ENCODE data around the gene C18orf32. TPM values are rescaled to one million over a fixed set of nuclear protein-coding genes. Genes with fewer than 3 reads are reported as not detected.
"Not testable (repeated sequence)": the region's sequence is repeated elsewhere in the genome, so short reads cannot be mapped to it uniquely, and the experiment has no call there.

C18orf32 gene
- total RNA-seq, 1 experiment from 2014 or later, result 21.5 TPM

DNA sequence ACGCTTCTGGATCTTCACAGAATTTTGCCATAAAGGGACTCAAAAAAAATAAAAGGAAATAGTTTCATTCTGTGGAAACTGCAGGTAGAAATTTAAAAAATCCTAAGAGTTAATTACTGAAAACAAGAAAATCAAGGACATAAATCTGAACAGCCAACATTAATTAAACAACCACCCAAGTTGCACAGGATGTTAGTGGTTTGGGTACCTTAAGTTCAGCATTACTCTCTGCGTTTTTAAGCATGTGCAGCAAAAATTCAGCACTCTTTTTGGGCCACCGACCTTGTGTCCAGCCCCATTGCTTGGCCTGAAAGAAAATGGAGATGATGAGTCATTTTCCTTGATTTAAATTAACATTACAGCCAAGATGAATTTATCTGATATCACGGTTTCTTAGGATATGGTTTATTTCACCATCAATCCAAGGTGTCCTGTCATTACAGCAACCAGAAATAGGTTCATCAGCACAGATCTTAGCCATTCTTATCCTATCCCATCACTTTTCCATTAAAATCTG is 3.3 kb upstream of the C18orf32 start:
- DNase-seq, result no peak
- Histone ChIP-seq H3K27ac (no peak overlapping the region), H3K36me3 (peaks cover 46% of the 10 kb centered on the region), H3K4me1 (peaks cover 9% of the 10 kb centered on the region), H3K27me3 (no peaks in the 10 kb centered on the region), H3K9me3 (replicated peaks) (no peaks in the 10 kb centered on the region), H3K4me3 (peak overlapping the region; percentile 78)

GRCh38 chr18:49487711-49488310 is 777 bp upstream of the C18orf32 start:
- Histone ChIP-seq H3K27me3 (no peaks in the 10 kb centered on the region), H3K4me3 (peak overlapping the region; percentile 67), H3K36me3 (peaks cover 46% of the 10 kb centered on the region), H3K27ac (no peak overlapping the region), H3K9me3 (replicated peaks) (no peaks in the 10 kb centered on the region), H3K4me1 (peaks cover 9% of the 10 kb centered on the region)
- DNase-seq, result peak in 1 of 2 experiments; percentile 17

DNA sequence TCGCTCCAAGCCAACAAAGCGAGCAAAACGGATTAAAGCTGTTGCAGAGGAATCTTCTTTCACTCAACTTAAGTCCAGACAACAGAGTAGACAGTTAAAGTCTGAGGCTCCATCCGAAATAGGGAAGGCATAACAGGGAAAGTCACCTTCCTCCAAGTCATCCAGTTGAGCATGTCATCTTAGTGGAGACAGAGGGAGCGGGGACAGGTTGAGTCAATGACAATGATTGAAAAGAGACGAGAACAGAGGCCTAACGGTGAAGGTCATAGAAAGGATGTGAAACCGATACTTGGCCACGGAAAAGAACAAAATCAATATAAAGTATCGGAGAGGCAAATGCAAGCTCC is 455 bp downstream of the C18orf32 start:
- H3K36me3 ChIP-seq, result peaks cover 47% of the 10 kb centered on the region
- no peak for DNase-seq
- peaks cover 9% of the 10 kb centered on the region for H3K4me1 ChIP-seq
- no peaks in the 10 kb centered on the region for H3K27me3 ChIP-seq
- H3K27ac ChIP-seq, result peak overlapping the region; percentile 62
- H3K4me3 ChIP-seq, result peak overlapping the region; percentile 67
- no peaks in the 10 kb centered on the region for H3K9me3 ChIP-seq (replicated peaks)

GRCh38 chr18:49486134-49486533 is 900 bp downstream of the C18orf32 start:
- Histone ChIP-seq H3K27ac (peak overlapping the region; percentile 62; the same call in 1 of the 2 replicates), H3K4me3 (peak overlapping the region; percentile 67), H3K9me3 (replicated peaks) (no peaks in the 10 kb centered on the region), H3K27me3 (no peaks in the 10 kb centered on the region), H3K36me3 (peaks cover 44% of the 10 kb centered on the region), H3K4me1 (peaks cover 9% of the 10 kb centered on the region)
- no peak for DNase-seq

- Histone ChIP-seq H3K27ac (no peak overlapping the region), H3K9me3 (replicated peaks) (no peaks in the 10 kb centered on the region), H3K27me3 (no peaks in the 10 kb centered on the region), H3K36me3 (peaks cover 14% of the 10 kb centered on the region), H3K4me3 (no peak overlapping the region), H3K4me1 (peaks cover 2% of the 10 kb centered on the region; the same call in 1 of the 2 replicates)
- DNase-seq, result no peak
Measured at GRCh38 chr18:49483198-49483597, 3.8 kb downstream of the C18orf32 start.

DNA sequence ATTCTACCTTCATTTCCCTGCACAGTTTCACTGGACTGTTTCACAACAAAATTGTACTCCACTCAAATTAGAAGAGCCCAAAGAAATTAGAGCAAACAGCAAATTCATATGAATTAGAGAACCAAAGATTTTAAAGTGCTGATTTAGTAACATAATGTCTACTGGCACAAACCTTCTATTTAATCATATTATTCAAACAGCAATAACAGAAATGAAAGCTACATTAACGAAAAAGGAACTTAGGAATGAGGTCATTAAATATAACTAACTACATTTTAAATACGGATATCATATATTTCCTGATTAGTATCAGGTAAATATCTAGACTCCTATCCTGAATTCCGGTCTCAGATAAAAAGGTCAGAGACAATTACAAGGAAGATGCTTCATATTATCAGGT is 5.1 kb downstream of the C18orf32 start:
- H3K27ac ChIP-seq, result no peak overlapping the region
- H3K9me3 ChIP-seq (replicated peaks), result no peaks in the 10 kb centered on the region
- H3K36me3 ChIP-seq, result peaks cover 6% of the 10 kb centered on the region; the same call in 1 of the 2 replicates
- no peak for DNase-seq
- H3K4me3 ChIP-seq, result no peak overlapping the region
- no peaks in the 10 kb centered on the region for H3K27me3 ChIP-seq
- no peaks in the 10 kb centered on the region for H3K4me1 ChIP-seq

GRCh38 chr18:49481317-49481716 is 5.7 kb downstream of the C18orf32 start:
- H3K9me3 ChIP-seq (replicated peaks), result no peaks in the 10 kb centered on the region
- no peaks in the 10 kb centered on the region for H3K4me1 ChIP-seq
- no peaks in the 10 kb centered on the region for H3K27me3 ChIP-seq
- no peak overlapping the region for H3K4me3 ChIP-seq
- H3K27ac ChIP-seq, result no peak overlapping the region
- H3K36me3 ChIP-seq, result peaks cover 6% of the 10 kb centered on the region; the same call in 1 of the 2 replicates
- no peak for DNase-seq

GRCh38 chr18:49479381-49480137 is 7.5 kb downstream of the C18orf32 start:
- peaks cover 6% of the 10 kb centered on the region; the same call in 1 of the 2 replicates for H3K36me3 ChIP-seq
- DNase-seq, result no peak
- H3K27me3 ChIP-seq, result no peaks in the 10 kb centered on the region
- no peak overlapping the region for H3K4me3 ChIP-seq
- H3K9me3 ChIP-seq (replicated peaks), result no peaks in the 10 kb centered on the region
- H3K27ac ChIP-seq, result no peak overlapping the region
- H3K4me1 ChIP-seq, result no peaks in the 10 kb centered on the region

- no peak for DNase-seq
- Histone ChIP-seq H3K36me3 (peaks cover 4% of the 10 kb centered on the region; the same call in 1 of the 2 replicates), H3K27me3 (no peaks in the 10 kb centered on the region), H3K4me1 (no peaks in the 10 kb centered on the region), H3K27ac (no peak overlapping the region), H3K9me3 (replicated peaks) (no peaks in the 10 kb centered on the region), H3K4me3 (no peak overlapping the region)
Measured at GRCh38 chr18:49476664-49477411, 10.2 kb downstream of the C18orf32 start.

GRCh38 chr18:49474935-49475334 is 12.1 kb downstream of the C18orf32 start:
- H3K36me3 ChIP-seq, H3K27me3 ChIP-seq, DNase-seq: not testable (repeated sequence)

GRCh38 chr18:49473721-49474120 is 13.3 kb downstream of the C18orf32 start:
- Histone ChIP-seq H3K4me1 (no peaks in the 10 kb centered on the region), H3K36me3 (no peaks in the 10 kb centered on the region), H3K9me3 (replicated peaks) (no peaks in the 10 kb centered on the region), H3K27me3 (no peaks in the 10 kb centered on the region), H3K27ac (no peak overlapping the region), H3K4me3 (no peak overlapping the region)
- DNase-seq, result no peak

More at GRCh38 chr18:49474935-49475334, 12.1 kb downstream of the C18orf32 start:
- not testable (repeated sequence) for H3K4me3 ChIP-seq; H3K4me1 ChIP-seq; H3K9me3 ChIP-seq (replicated peaks); H3K27ac ChIP-seq

- Histone ChIP-seq H3K36me3 (no peaks in the 10 kb centered on the region), H3K27me3 (no peaks in the 10 kb centered on the region), H3K4me1 (no peaks in the 10 kb centered on the region), H3K9me3 (replicated peaks) (no peaks in the 10 kb centered on the region), H3K27ac (no peak overlapping the region), H3K4me3 (no peak overlapping the region)
- no peak for DNase-seq
Measured at GRCh38 chr18:49472459-49472858, 14.6 kb downstream of the C18orf32 start.

- Histone ChIP-seq H3K4me3 (no peak overlapping the region), H3K27ac (no peak overlapping the region), H3K27me3 (no peaks in the 10 kb centered on the region), H3K4me1 (no peaks in the 10 kb centered on the region), H3K36me3 (no peaks in the 10 kb centered on the region), H3K9me3 (replicated peaks) (no peaks in the 10 kb centered on the region)
- DNase-seq, result no peak
Measured at GRCh38 chr18:49471532-49471931, 15.5 kb downstream of the C18orf32 start.

DNA sequence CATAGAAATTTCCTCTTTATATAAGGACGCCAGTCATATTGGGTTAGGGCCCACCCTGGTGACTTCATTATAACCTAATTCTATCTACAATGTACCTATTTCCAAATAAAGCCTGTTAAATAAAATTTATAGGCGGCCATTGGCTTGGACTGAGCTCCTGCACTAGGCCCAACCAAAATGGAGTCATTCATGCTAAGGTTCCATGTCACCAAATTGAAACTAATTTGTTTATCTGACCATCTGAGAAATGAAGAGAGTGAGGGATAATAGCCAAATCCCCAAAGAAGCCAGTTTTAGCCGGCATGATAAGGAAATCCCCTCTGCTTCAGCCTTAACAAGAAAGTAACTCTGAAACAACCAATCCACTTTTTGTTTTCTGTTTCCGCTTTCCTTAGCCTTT is 19.4 kb downstream of the C18orf32 start:
- Histone ChIP-seq H3K27me3 (no peaks in the 10 kb centered on the region), H3K36me3 (no peaks in the 10 kb centered on the region), H3K4me1 (peaks cover 8% of the 10 kb centered on the region; the same call in 1 of the 2 replicates), H3K4me3 (no peak overlapping the region), H3K9me3 (replicated peaks) (no peaks in the 10 kb centered on the region), H3K27ac (no peak overlapping the region)
- DNase-seq, result no peak
